Prostate gland (tissue), 2 donors: ENCODE measurements around the gene HEBP2.

ENCODE experiments used
- POLR2A ChIP-seq: fragments of 450-650 bp; IDR thresholded peaks from one replicate; pipeline ENCODE4 v1.6.1; 2016; ENCODE audit warnings: antibody characterized with exemption, mild to moderate bottlenecking
- POLR2AphosphoS5 ChIP-seq: sonication (generic); formaldehyde crosslinking; IDR thresholded peaks from one replicate; pipeline ENCODE4 v1.6.1; 2017; ENCODE audit warnings: antibody characterized with exemption
- TF ChIP-seq, protein P1 (sequence below), 4 experiments: fragments of 200-600 bp in 2 of 4; fragments of 450-650 bp in 2 of 4; sonication (generic) in 2 of 4; IDR thresholded peaks; 1 replicate in 3 of 4; 2 replicates in 1 of 4; pipeline ENCODE4 v1.5.1; 2016 to 2019; ENCODE audit warnings: antibody characterized with exemption in 4 of 4, mild to moderate bottlenecking in 2 of 4, moderate library complexity in 2 of 4

DNA sequence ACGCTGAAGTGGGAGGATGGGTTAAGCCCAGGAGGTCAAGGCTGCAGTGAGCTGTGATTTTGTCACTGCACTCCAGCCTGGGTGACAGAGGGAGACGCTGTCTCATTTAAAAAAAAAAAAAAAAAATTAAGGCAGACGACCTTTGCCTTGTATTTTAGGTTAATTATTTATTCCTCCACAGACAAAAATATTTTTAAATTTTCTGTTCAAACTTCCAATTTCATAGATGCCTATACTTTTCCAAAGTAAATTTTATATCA lies 32.6 kb upstream of the HEBP2 start:
- TF ChIP-seq, protein P1, sequence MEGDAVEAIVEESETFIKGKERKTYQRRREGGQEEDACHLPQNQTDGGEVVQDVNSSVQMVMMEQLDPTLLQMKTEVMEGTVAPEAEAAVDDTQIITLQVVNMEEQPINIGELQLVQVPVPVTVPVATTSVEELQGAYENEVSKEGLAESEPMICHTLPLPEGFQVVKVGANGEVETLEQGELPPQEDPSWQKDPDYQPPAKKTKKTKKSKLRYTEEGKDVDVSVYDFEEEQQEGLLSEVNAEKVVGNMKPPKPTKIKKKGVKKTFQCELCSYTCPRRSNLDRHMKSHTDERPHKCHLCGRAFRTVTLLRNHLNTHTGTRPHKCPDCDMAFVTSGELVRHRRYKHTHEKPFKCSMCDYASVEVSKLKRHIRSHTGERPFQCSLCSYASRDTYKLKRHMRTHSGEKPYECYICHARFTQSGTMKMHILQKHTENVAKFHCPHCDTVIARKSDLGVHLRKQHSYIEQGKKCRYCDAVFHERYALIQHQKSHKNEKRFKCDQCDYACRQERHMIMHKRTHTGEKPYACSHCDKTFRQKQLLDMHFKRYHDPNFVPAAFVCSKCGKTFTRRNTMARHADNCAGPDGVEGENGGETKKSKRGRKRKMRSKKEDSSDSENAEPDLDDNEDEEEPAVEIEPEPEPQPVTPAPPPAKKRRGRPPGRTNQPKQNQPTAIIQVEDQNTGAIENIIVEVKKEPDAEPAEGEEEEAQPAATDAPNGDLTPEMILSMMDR (IDR thresholded peaks at IDR 0.05) = no peak
- TF ChIP-seq POLR2AphosphoS5 (no peak), POLR2A (no peak)
